Measurements from ENCODE around the gene TCF3.

- TF ChIP-seq CTCF (IDR thresholded peaks at IDR 0.05): no peak
- TF ChIP-seq POLR2A (IDR thresholded peaks at IDR 0.05): no peak
Measured at GRCh38 chr19:1601613-1602064, 50.8 kb downstream of the TCF3 start.

Data from lower leg skin (tissue), 3 donors.